ENCODE results near the gene ENKUR.
"Not testable (repeated sequence)": the region's sequence is repeated elsewhere in the genome, so short reads cannot be mapped to it uniquely, and the experiment has no call there.

ENKUR gene

DNA sequence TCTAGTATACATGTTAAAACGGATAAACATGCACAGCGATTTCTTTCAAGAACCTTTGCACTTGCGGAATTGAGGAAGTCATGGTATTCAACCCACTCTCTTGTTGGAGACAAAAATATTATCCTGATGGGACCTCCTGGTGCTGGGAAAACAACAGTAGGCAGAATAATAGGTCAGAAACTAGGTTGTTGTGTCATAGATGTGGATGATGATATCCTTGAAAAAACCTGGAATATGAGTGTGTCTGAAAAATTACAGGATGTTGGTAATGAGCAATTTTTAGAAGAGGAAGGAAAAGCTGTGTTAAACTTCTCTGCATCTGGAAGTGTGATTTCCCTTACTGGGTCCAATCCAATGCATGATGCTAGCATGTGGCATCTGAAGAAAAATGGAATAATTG, 7.3 kb upstream of the ENKUR start:
- no peak for DNase-seq (ENCODE audit: low read depth)

DNA sequence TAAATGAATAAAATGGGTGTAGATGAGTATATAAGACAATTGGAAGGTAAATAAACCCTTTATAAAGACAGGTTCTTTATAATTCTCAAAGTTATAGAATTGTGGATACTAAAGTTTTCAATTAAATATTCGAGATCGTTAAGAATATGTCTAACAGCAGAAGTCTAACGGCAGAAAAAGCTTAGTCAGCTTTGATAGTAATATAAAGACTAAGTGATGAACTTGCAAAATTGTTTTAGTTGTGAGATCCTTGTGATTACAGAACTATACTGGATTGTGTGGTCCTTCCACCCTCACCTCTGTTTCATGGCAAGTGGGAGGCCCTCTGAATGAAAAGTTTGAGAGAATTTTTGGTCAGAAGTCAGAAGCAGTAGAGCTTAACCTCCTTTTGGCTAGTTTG, 2.7 kb upstream of the ENKUR start:
- no peak for DNase-seq (ENCODE audit: low read depth)

DNA sequence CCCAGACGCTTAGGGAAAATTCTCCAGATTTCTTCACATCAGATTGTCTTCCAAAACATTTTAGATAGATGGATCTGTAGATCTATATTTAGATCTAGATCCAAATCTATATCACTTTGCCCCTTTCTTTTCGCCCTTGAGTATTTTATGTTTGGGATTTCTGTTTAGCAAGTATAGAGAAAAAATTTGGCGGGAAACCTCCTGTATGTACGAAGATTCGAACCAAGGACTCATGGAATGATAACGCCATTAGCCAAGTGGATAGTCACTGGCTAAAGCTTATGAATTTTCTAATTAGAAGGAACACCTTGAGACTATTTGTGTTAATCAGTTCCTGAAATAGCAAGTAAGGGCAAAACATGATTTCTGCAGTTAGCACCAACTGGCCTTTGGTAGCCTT, 1.7 kb upstream of the ENKUR start:
- no peak for DNase-seq (ENCODE audit: low read depth)

DNA sequence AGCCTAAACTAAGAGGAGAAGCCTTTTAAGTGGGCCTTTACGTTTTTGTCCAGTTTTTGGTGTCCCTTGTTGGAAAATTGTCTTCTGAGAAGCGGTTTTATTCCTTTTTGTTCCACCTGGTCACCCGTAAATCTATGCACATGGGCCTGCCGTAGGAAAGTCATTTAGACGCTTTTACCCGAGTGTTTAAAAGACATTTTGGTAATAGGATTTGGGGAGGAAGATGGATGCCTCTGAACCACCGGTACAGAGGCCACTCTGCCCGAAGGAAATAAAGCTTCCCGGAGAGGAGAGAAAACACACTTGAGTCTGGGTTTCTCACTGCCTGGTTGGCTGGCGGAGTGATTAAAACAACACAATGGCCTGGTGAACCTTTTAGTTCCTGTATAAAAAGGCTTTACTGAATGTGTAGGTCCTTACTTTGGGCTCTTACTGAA, 1.2 kb upstream of the ENKUR start:
- DNase-seq (ENCODE audit: low read depth): no peak

DNA sequence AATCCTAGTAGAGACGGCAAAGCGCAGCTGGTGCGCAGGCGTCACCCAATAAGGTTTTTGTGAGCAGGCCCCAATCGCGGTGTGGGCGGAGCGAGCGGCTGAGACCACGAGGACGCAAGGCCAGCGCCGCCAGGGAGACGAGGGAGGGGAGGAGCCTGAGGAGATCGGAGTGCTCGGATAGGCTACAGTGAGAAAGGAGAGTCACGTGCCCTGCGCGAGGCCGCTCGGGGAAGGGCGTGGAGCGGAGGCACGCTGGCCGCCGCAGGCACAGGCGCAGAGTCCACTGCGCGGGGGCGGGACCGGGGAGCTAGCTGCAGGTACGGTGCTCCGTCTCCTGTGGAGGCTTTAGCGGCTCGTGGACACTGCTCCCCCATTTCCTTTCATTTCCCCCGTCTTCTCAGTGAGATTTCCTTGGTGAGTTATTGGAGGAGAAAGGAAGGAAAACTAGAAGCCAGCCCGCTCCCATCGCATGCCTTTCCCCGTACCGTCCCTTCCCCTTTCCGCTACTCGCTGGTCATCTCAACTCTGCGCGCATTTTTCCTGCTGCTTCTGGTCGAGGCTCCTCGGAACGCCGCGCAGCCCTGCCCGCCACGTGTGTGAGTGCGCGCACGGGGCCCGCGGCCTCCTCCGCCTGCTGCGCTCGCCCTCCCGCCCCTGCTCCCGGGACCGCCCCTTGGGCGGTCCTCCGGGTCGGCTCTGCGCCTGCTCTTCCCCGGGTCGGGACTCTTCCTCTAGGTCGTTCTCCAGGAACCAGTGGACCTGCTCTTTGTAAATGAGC, 607 bp upstream of the ENKUR start, which contains the start of gene THNSL1:
Gene THNSL1, plus strand, starts transcription at position 237 of the 778 bp plus-strand sequence. CDS start 6,612 bp downstream, outside the sequence.
- DNase-seq (ENCODE audit: low read depth): peak; percentile 96

DNA sequence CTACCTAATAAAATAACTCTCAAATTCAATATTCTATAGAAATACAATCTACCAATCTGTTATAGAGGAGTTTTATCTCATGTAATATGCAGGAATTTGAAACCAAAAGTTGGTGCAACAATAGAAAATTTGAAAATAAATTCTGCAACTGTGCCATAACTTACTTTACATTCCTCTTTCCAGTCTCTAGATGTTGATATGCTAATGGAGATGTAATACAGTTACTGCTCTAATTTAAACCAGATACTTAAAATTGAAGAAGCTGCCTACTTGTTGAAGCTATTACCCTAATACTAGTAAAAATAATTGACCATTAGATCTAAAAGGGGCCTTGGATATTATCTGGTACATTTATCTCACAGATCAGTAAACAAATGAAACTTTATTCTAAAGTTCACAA, 1.4 kb downstream of the ENKUR start:
- no peak for DNase-seq (ENCODE audit: low read depth)

DNA sequence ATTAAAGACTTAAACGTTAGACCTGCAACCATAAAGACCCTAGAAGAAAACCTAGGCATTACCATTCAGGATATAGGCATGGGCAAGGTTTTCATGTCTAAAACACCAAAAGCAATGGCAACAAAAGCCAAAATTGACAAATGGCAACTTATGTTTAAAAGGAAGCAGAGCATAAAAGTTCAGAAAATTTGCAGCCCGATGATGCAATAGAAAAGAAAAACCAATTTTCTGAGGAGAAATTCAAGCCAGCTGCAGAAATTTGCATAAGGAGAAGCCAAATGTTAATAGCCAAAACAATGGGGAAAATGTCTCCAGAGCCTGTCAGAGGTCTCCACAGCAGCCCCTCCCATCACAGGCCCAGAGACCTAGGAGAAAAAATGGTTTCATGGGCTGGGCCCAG, 4.4 kb downstream of the ENKUR start:
- not testable (repeated sequence) for DNase-seq (ENCODE audit: low read depth)

DNA sequence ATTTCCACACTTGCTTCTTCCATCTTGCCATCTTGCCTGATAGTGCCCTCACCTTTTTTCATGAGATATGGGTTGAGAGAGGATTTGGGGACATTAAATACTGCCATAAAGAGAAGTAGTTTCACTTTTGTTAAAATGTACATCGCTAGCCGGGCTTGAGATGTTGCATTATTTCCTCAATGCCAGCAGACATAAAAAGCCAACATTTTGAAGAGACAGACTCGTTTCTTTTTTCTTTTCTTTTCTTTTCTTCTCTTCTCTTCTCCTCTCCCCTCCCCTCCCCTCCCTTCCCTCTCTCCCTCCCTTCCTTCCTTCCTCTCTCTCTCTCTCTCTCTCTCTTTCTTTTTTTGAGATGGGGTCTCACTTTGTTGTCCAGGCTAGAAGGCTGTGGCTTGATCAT, 17.9 kb downstream of the ENKUR start:
- no peak for DNase-seq (ENCODE audit: low read depth)

DNA sequence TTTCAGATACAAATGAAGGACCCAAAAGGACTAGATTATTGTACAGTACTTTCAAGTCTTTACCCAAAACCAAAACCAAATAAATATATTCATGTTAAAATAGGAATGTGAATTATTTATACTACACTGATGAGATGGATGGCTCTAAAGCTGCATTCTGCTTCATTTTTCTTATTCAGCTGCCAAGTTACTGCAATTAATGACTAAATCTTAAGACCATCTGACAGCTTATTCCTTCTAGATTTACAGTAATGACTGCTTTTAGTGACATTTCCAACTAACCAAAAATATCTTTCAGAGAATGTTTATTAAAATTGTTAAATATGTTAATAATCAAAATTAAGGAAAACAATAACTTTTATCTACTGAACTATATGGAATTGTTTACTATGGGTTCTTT, 20.9 kb downstream of the ENKUR start:
- DNase-seq (ENCODE audit: low read depth): no peak

DNA sequence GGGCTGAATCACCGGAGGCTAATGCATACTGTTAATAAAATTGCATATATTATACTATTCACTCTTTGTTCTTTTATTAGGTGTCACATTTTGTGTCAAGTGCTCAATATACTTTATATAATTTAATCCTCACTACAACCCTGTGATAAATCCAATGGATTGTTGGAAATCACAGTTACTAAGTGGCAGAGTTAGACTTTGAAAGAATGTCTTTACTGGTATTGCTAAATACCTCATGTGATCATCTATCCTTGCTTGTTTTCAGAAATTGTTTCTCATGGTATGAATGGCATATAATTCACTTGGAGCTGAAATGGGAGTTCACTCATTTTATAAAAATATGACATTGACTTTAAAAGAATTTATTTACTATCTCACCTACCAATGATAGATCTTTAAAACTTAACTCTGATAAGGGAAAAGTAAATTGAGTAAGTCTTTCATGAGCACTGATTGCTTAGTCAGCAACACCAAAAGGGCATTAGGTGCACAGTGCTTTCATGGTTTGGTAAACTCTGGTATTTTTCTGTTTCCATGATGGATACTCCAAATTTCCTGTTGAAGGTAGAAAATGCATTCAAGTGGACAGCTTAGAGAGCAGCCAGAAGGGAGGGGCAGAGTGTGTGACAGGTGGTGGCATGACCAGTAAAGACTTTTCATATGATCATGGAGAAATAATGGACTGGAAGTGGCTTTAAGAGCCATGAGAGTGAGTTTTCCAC, 22.6 kb downstream of the ENKUR start:
- no peak for DNase-seq (ENCODE audit: low read depth)

DNA sequence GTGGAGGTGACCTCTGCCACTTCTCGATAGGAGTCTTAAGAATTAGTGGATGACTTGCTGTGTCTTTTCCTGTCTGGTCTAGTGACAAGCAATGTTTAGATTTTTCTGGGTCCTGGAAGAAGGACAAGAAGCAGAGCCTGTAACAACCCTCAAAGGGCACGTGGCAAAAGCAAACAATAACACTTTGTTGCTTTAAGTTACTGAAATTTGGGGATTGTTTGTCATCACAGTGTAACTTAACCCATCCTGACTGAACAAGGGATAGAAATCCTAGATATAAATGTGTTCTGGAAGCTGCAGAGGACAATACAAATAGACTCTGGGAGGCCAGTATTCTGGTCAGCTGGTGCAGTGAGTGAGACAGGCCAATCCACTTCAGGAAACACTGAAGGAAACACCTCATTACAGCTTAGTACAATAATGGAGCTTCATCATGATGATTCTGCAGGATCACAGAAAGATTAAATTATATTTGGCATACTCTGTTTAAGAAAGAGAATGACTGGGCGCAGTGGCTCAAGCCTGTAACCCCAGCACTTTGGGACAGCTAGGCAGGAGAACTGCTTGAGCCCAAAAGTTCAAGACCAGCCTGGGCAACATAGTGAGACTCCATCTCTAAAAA, 23.3 kb downstream of the ENKUR start:
- DNase-seq (ENCODE audit: low read depth): no peak

DNA sequence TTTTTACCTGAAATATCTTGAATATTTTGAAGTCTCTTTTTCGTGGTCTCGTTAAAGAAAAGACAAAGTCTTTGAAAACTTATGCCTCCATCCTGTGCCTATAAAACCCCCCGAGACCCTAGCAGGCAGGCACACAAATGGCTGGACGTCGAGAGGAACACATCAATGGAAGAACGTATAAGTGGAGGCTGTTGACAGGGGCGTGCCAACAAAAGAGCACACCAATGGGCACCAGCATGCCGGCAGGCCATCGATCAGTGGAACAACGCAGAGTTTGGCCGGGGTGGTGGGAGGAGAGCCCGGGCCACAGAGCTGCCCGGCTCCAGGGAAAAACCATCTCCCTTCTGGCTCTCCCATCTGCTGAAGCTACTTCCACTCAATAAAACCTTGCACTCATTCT, 24.7 kb downstream of the ENKUR start:
- no peak for DNase-seq (ENCODE audit: low read depth)

DNA sequence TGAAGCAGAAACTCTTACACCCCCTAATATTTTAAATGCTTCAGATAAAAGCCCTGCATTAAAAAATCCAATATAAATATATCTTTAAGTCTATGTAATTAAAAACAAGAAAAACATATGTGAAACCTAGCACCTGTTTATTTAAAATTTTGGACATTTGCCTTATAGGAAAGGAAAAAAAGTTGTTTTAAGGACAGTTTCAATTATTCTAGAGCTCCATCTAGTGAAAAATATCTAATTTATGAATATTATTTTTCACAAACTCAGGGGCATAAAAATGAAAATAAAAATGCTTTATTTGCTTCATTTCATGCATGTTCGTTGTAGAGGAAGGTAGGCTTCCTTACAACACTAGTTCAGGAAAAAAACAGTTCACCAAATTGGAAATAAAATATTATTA, 26.1 kb downstream of the ENKUR start:
- no peak for DNase-seq (ENCODE audit: low read depth)

DNA sequence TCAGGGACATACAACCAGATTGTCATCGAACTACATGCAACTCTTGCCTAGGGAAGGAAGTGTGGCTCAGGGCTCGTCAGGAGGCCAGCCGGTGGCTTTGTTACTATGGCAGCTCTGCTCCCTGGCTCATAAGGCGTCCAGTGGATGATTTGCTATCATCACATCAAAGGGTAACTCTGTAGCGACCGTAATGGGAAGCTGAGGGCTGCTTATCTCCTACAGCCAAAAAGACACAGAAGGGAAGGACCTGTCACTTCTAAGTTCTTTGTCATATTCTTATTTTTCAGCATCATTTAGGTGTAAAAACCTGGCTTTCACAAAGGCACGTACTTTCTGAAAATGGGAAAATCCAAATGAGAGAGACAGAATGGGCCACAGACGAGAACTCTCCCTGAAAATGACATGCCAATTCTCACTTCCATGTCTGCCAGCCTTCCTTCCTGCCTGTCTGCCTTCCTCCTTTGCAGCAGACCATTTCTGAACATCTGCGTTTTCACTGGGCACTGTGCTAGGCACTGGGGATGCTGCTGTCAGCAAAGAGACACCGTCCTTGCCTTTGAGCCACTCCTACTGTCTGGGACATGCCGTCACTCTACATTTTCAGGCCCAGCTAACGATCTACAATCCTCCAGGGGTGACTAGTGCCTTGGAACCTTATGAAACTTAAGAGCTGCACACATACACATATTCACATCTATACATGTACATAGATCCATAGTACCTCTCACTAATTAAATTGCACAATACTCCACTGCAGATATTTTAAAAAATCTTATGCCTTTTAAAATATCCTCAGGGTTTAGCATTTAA, 26.9 kb downstream of the ENKUR start:
- DNase-seq (ENCODE audit: low read depth): no peak

DNA sequence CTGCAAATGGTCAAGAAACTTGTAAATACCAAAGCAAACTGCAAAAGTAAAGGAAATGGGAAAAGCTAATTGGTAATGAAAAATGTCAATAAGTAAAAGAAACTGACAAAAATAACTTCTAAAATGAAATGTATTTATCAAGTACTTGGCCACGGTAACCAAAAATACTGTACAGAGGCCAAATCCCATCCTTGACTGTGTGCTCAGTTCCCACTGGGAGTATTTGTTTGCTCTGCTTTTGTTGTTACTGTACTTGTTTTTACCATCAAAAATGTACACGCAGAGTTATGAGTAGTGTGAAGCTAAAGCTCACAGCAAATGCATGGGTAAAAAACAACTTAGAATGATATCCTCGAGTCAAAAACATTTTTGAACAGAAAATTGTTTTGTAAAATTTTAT, 31.1 kb downstream of the ENKUR start:
- DNase-seq (ENCODE audit: low read depth): no peak

DNA sequence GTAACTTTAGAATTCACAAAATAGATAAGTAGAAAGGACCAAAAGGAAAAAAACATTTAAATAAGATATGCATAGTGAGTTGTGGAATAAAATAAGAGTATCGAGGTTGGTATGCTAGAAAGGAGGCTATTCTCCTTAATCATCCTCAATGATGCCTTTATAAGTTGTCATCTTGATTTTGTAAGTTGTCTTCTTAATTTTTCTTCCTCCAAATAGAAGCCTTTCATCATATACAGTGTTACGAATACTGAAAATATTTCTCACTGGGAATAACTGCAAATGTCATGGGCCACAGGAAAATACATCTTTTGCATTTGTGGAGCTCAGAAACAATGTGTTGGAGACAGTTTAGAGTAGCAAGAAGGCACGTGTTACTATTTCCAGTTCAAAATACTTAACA, 32.0 kb downstream of the ENKUR start:
- DNase-seq (ENCODE audit: low read depth): no peak

DNA sequence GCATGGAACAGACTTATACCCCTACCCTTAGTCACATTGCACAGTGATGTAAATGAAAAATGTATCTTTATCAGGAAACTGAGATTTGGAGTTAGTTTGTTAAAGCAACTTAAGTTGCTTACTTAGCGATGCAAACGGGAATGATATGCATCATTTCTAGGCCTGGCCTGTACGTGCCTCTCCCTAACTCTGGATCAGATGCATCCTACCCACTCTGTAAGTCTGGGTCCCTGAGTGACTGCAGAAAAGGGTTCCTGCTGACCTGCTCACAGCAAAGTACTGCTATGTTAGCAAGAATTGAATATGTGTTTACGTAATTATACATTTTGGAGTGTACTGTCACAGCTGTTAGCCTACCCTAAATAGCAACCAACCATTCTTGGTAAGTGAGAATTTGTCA, 32.8 kb downstream of the ENKUR start:
- no peak for DNase-seq (ENCODE audit: low read depth)

DNA sequence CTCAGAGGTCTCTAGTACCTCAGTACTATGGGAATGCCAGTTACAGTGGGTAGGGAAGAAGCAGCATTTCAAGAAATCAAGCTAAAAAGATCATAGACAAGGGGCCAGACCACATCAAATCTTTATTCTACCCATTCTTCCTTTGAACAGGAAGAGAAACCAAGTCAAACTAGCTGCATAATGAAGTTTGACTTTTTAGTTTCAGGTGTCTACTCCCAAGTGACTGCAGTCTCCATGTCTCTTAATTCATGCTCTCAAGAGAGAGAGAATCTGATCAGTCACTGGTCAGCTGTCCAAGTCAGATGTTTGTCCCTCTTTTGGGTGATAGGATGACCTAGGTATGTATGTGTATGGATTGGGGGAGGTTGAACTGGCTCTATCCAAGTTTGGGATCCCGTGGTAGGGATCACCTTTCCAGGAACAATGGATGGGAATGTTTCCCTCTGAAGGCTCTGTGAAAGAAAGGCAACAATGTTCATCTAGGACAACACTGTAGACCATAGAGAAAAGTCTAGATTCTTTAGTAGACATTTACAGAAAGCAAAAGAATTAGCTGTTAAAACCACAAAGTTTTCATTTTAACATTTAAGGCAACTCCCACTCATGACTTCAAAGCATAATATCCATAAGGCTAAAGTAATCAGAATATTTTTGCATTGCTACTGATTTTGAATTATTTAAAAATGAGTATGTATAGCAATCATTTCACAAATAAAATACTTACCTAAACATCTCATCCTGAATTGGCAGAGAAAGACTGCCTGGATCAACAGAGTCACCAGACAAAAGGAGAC, 33.4 kb downstream of the ENKUR start:
- no peak for DNase-seq (ENCODE audit: low read depth)

DNA sequence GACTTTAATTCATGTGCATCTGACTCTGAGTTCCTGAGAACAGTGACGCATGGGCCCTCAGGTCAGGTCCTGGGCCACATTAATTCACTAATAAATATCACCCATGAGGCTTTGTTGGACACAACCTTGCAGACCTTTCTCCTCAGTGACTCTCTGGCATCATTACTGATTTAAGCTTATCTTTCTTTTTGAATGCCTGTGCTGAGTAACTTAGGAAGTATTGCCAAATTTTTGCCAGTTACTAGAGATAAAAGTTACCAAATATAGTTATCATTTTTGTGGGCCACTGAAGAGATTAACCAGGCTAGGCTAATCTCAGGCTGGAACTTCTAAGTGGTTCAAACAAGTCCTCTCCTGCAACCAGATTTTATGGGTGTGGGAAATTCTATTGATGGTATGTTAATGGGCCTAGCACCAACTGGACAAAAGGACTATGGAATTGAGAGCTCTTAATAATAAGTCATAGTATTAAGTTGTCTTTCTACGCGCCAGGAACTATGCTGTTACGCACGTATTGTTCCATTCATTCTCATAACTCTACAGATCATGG, 34.7 kb downstream of the ENKUR start:
- no peak for DNase-seq (ENCODE audit: low read depth)

DNA sequence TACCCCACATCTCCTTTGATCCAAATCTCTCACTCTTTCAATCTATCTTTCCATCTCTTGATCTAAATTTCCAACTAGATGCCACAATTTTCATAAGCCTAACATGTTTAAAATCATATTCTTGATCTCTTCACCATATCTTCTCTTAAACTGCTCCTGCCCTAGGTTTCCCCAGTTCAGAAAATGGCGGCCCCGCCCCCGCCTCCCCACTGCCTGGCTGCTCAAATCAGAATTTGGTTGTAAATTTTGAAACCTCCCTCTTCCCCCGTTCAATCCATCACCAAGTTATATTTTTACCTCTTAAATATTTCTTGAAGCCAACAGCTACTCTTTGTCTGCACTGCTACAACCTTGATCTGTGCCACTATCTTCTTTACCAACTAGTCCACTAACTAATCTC, 36.3 kb downstream of the ENKUR start:
- DNase-seq (ENCODE audit: low read depth): no peak

DNA sequence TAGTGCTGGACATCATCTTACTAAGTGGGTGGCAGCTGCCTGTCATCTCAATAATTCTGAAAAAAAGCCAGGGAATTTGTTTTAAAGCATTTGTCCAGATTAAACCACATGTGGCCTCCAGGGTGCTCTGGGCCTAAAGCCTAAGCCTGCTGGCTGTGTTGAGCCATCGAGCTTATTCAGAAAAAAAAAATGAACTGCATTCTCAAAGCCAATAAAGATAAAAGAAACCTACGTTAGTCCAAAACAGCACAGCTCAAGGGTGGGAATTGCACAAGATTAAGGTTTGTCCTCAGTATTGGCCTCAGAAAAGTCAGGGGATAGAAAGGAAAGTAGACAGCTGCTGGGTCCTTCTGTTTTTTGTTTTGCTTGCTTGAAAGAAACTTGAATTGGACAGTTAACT, 41.0 kb downstream of the ENKUR start:
- DNase-seq (ENCODE audit: low read depth): no peak
